Uterine smooth muscle cell (primary cell): ENCODE measurements around the gene BCL2A1. TPM values are rescaled to one million over a fixed set of nuclear protein-coding genes. Genes with fewer than 3 reads are reported as not detected.

Source experiments
- total RNA-seq: library from RNA; depleted of rRNA; stranded (reverse); fragments of >200 nt; gene quantifications from 2 replicates; pipeline ENCODE4 v1.2.3, GENCODE V29; 2014

Gene BCL2A1
- total RNA-seq = 4.9 and 27.1 TPM in 2 replicates

GRCh38 chr15:79970624-79971434, at the start of gene BCL2A1:
Gene BCL2A1, minus strand, starts transcription at chr15:79971196. Its CDS starts 77 bp downstream, at chr15:79971119.

Other genes with a start within 250 kb of the BCL2A1 start
- 11.5 and 11.8 TPM in 2 replicates for gene MTHFS, start 74.2 kb downstream of the BCL2A1 start, total RNA-seq
- 139 and 205 TPM in 2 replicates for gene ZFAND6, start 88.5 kb upstream of the BCL2A1 start, total RNA-seq
- gene FAH, start 181.8 kb upstream of the BCL2A1 start, total RNA-seq = 44.8 and 52.9 TPM in 2 replicates